H1 (cell line): ENCODE data around the gene CRADD. TPM values are rescaled to one million over a fixed set of nuclear protein-coding genes. Genes with fewer than 3 reads are reported as not detected.
A peak's percentile ranks its signal among the peaks of the same experiment; 100 is the strongest.

Experiments
- CTCF ChIA-PET: fragments of 300-600 bp; sonication (Branson Sonifier 250); formaldehyde crosslinking; loops from one replicate; lab custom pipeline; 2021; ENCODE audit not compliant: partially characterized antibody; lab: Charles Lee
- POLR2A ChIA-PET: fragments of 300-600 bp; sonication (Branson Sonifier 250); formaldehyde crosslinking; loops from one replicate; lab custom pipeline; 2021; ENCODE audit warnings: inconsistent platforms; ENCODE audit not compliant: partially characterized antibody; lab: Charles Lee
- DNase-seq, 2 experiments: peaks; one replicate each; pipeline versions ENCODE4 v3.0.0 to v3.0.0-alpha.2; 2010 to 2022; ENCODE audit warnings: low spot score in 2 of 2, low read depth in 1 of 2, mixed read lengths in 1 of 2
- FAIRE-seq: peaks from 2 replicates; lab custom pipeline; 2011; peaks lifted over from hg19 to GRCh38; lab: Jason Lieb, UNC
- H2AFZ ChIP-seq: 2 replicates; pipeline ENCODE4 v1.8.1; 2012; ENCODE audit warnings: low read length, inconsistent platforms
- H2AK5ac ChIP-seq: 2 replicates; pipeline ENCODE4 v1.6.1; 2013; ENCODE audit warnings: low read depth, low read length
- H2BK120ac ChIP-seq: replicated peaks from 2 replicates; pipeline ENCODE3; 2013; ENCODE audit warnings: low read depth, low read length, inconsistent platforms
- H2BK12ac ChIP-seq: 2 replicates; pipeline ENCODE4 v1.6.1; 2013; ENCODE audit warnings: low read depth, low read length
- H2BK15ac ChIP-seq: 2 replicates; pipeline ENCODE4 v1.6.1; 2013; ENCODE audit warnings: low read length
- H2BK20ac ChIP-seq: 2 replicates; pipeline ENCODE4 v1.6.1; 2013; ENCODE audit warnings: low read length
- H2BK5ac ChIP-seq: 2 replicates; pipeline ENCODE4 v1.6.1; 2013; ENCODE audit warnings: low read depth, low read length
- H3K14ac ChIP-seq: 2 replicates; pipeline ENCODE4 v1.6.1; 2013; ENCODE audit warnings: inconsistent platforms; ENCODE audit not compliant: insufficient read length
- H3K18ac ChIP-seq: 2 replicates; pipeline ENCODE4 v1.6.1; 2013; ENCODE audit warnings: low read length; ENCODE audit errors: extremely low read depth
- H3K23ac ChIP-seq: 2 replicates; pipeline ENCODE4 v1.6.1; 2013; ENCODE audit warnings: inconsistent platforms; ENCODE audit not compliant: insufficient read length
- H3K23me2 ChIP-seq: 2 replicates; pipeline ENCODE4 v1.6.1; 2013; ENCODE audit warnings: low read depth, low read length
- H3K27ac ChIP-seq: 2 replicates; pipeline ENCODE4 v1.6.1; 2011; ENCODE audit warnings: low read depth, low read length, inconsistent platforms
- H3K27me3 ChIP-seq, 4 experiments: replicated peaks in 1 of 4; 1 replicate in 1 of 4; 2 replicates in 3 of 4; pipeline versions ENCODE4 v1.6.1 to v1.8.1; 2011 to 2013; ENCODE audit warnings: low read length in 3 of 4, mild to moderate bottlenecking in 3 of 4, inconsistent platforms in 2 of 4, mixed read lengths in 2 of 4, moderate library complexity in 1 of 4; ENCODE audit not compliant: control insufficient read depth in 3 of 4, insufficient read depth in 3 of 4; ENCODE audit errors: extremely low read depth in 1 of 4
- H3K36me3 ChIP-seq, 4 experiments: 2 replicates each; pipeline versions ENCODE4 v1.6.1 to v1.8.1; 2011 to 2013; ENCODE audit warnings: mild to moderate bottlenecking in 4 of 4, low read length in 3 of 4, moderate library complexity in 2 of 4, control low read depth in 1 of 4, inconsistent platforms in 1 of 4; ENCODE audit not compliant: insufficient read depth in 4 of 4, control insufficient read depth in 2 of 4
- H3K4ac ChIP-seq: replicated peaks from 2 replicates; pipeline ENCODE3; 2013; ENCODE audit warnings: low read length, low read depth, mixed read lengths, inconsistent platforms; ENCODE audit not compliant: insufficient read length
- H3K4me1 ChIP-seq, 4 experiments: replicated peaks in 1 of 4; 1 replicate in 1 of 4; 2 replicates in 3 of 4; pipeline versions ENCODE4 v1.6.1 to v1.8.1; 2011 to 2013; ENCODE audit warnings: low read length in 3 of 4, inconsistent platforms in 2 of 4, mixed read lengths in 1 of 4; ENCODE audit not compliant: insufficient read depth in 4 of 4, control insufficient read depth in 3 of 4
- H3K4me2 ChIP-seq, 2 experiments: 2 replicates each; pipeline versions ENCODE4 v1.6.1 to v1.8.1; 2011 to 2013; ENCODE audit warnings: low read depth in 2 of 2, low read length in 2 of 2, control low read depth in 1 of 2, inconsistent platforms in 1 of 2, mild to moderate bottlenecking in 1 of 2; ENCODE audit not compliant: insufficient read depth in 1 of 2
- H3K4me3 ChIP-seq, 4 experiments: fragments of 200-600, 300-600 bp in 1 of 4; sonication (generic), shearing (Covaris generic), sonication (Bioruptor Twin) in 1 of 4; 2 replicates each; pipeline versions ENCODE4 v1.5.1 to v1.8.1; 2011 to 2016; ENCODE audit warnings: low read length in 4 of 4, low read depth in 3 of 4, control low read depth in 2 of 4, inconsistent platforms in 2 of 4, mild to moderate bottlenecking in 2 of 4, mixed read lengths in 1 of 4, moderate library complexity in 1 of 4; ENCODE audit not compliant: insufficient read depth in 2 of 4; ENCODE audit errors: extremely low read depth in 1 of 4
- H3K56ac ChIP-seq: replicated peaks from 2 replicates; pipeline ENCODE3; 2013; ENCODE audit warnings: low read depth, mild to moderate bottlenecking, mixed read lengths, low read length, inconsistent platforms; ENCODE audit not compliant: insufficient read length
- H3K79me1 ChIP-seq: 2 replicates; pipeline ENCODE4 v1.6.1; 2013; ENCODE audit warnings: low read depth, low read length, control low read depth
- H3K79me2 ChIP-seq, 2 experiments: 2 replicates each; pipeline versions ENCODE4 v1.6.1 to v1.8.1; 2012 to 2013; ENCODE audit warnings: low read length in 2 of 2, mild to moderate bottlenecking in 2 of 2, inconsistent platforms in 1 of 2; ENCODE audit not compliant: insufficient read depth in 2 of 2, control insufficient read depth in 1 of 2
- H3K9ac ChIP-seq, 4 experiments: replicated peaks in 1 of 4; 1 replicate in 1 of 4; 2 replicates in 3 of 4; pipeline versions ENCODE4 v1.6.1 to v1.8.1; 2011 to 2013; ENCODE audit warnings: low read depth in 3 of 4, low read length in 3 of 4, control low read depth in 2 of 4, mild to moderate bottlenecking in 2 of 4, moderate library complexity in 2 of 4, inconsistent platforms in 1 of 4; ENCODE audit errors: extremely low read depth in 1 of 4
- H3K9me3 ChIP-seq, 2 experiments: 2 replicates each; pipeline versions ENCODE4 v1.6.1 to v1.8.1; 2012 to 2013; ENCODE audit warnings: mild to moderate bottlenecking in 2 of 2, moderate library complexity in 2 of 2, control low read depth in 1 of 2, inconsistent platforms in 1 of 2, low read depth in 1 of 2, low read length in 1 of 2, mixed read lengths in 1 of 2; ENCODE audit not compliant: insufficient read depth in 2 of 2
- H4K20me1 ChIP-seq, 2 experiments: replicated peaks in 1 of 2; 2 replicates each; pipeline versions ENCODE3 to v1.8.1; 2011 to 2013; ENCODE audit warnings: inconsistent platforms in 2 of 2, low read length in 2 of 2, mild to moderate bottlenecking in 1 of 2; ENCODE audit not compliant: insufficient read depth in 2 of 2, control insufficient read depth in 1 of 2
- H4K5ac ChIP-seq: 2 replicates; pipeline ENCODE4 v1.6.1; 2013; ENCODE audit warnings: low read length, low read depth, mixed read lengths, inconsistent platforms; ENCODE audit not compliant: insufficient read length
- H4K8ac ChIP-seq: 2 replicates; pipeline ENCODE4 v1.8.0; 2013; ENCODE audit warnings: mild to moderate bottlenecking, moderate library complexity, low read length, inconsistent platforms; ENCODE audit not compliant: insufficient read depth; ENCODE audit errors: extremely low read depth
- H4K91ac ChIP-seq: replicated peaks from 2 replicates; pipeline ENCODE3; 2013; ENCODE audit warnings: low read length, mixed read lengths, inconsistent platforms; ENCODE audit not compliant: insufficient read length
- CREB1 ChIP-seq: IDR thresholded peaks from 2 replicates; pipeline ENCODE4 v1.6.1; 2012; ENCODE audit warnings: inconsistent platforms
- NRF1 ChIP-seq: IDR thresholded peaks from 2 replicates; pipeline ENCODE4 v1.6.1; 2011; ENCODE audit warnings: mild to moderate bottlenecking, low read depth, low read length, improper control_type of control experiment
- POU5F1 ChIP-seq: IDR thresholded peaks from 2 replicates; pipeline ENCODE4 v1.6.1; 2011; ENCODE audit warnings: low read depth, mild to moderate bottlenecking, low read length, moderate library complexity
- TAF1 ChIP-seq: IDR thresholded peaks from 2 replicates; pipeline ENCODE4 v1.6.1; 2011; ENCODE audit warnings: mild to moderate bottlenecking, low read depth, low read length
- WGBS, 2 experiments: shearing (Covaris generic) in 1 of 2; methylation state at CpG; one replicate each; pipeline versions ENCODE4 v1.1.6 to v1.1.7; 2013 to 2015; ENCODE audit warnings: low lambda C conversion rate in 2 of 2, mixed read lengths in 2 of 2, inconsistent platforms in 1 of 2, low coverage in 1 of 2, missing lambda C conversion rate in 1 of 2; ENCODE audit not compliant: insufficient replicate concordance in 2 of 2, insufficient coverage in 1 of 2, insufficient read length in 1 of 2; ENCODE audit errors: extremely low coverage in 1 of 2, missing lambda C conversion rate in 1 of 2; 5-methylcytosine and 5-hydroxymethylcytosine counted together
- polyA plus RNA-seq, 7 experiments: library from polyadenylated mRNA; depleted of rRNA in 3 of 7; stranded (reverse) in 5 of 7; unstranded in 2 of 7; fragments of >200 nt in 5 of 7; fragments of 200-250 nt in 2 of 7; gene quantifications; 1 replicate in 5 of 7; 2 replicates in 1 of 7; 4 replicates in 1 of 7; pipeline versions ENCODE4 v1.2.1 to v1.2.3, GENCODE V29; 2011 to 2013; ENCODE audit warnings: missing spikeins in 2 of 7, mixed read lengths in 2 of 7
- total RNA-seq: library from RNA; stranded (reverse); fragmentation: NEBNext Ultra II Directional; extraction: Animal tissue kit (Norgen Biotek cat#: 25700); gene quantifications from 2 replicates; pipeline ENCODE4 v1.2.1, GENCODE V29; 2021

Gene CRADD
- total and polyA plus RNA-seq, 2 of the 8 experiments (the other 6 are each of a cell fraction or from before 2014, with no cell fraction given), result 8.1 to 15.4 TPM

GRCh38 chr12:93743229-93743998 is 66.2 kb downstream of the CRADD start:
- H3K36me3 ChIP-seq, result no peaks in the 10 kb centered on the region
- no peaks in the 10 kb centered on the region for H3K27me3 ChIP-seq
- FAIRE-seq (no peak), DNase-seq (no peak)
- no peak overlapping the region for H2AFZ ChIP-seq
- peak overlapping the region in 2 of 4 experiments; percentile 56 to 68; a peak in 3 of 8 replicates for H3K4me3 ChIP-seq
- peak overlapping the region; percentile 96; the same call in 1 of the 2 replicates for H2BK12ac ChIP-seq
- H4K8ac ChIP-seq, result no peak overlapping the region
- H3K9me3 ChIP-seq, result no peaks in the 10 kb centered on the region
- H2BK15ac ChIP-seq, result no peak overlapping the region
- H4K5ac ChIP-seq, result no peak overlapping the region
- peak overlapping the region; percentile 42 for H3K14ac ChIP-seq
- H3K4me2 ChIP-seq, result peak overlapping the region; percentile 76 to 98
- peaks cover 0 to 17% (median 12%) of the 10 kb centered on the region in 4 experiments; a peak in 4 of 7 replicates for H3K4me1 ChIP-seq
- H2BK20ac ChIP-seq, result no peak overlapping the region; the same call in 1 of the 2 replicates
- H3K23ac ChIP-seq, result no peak overlapping the region
- H3K4ac ChIP-seq, result no peak overlapping the region
- no peak overlapping the region for H3K27ac ChIP-seq
- H3K79me1 ChIP-seq, result no peaks in the 10 kb centered on the region
- peak overlapping the region; percentile 28 for H2BK120ac ChIP-seq
- WGBS, 2 experiments, result 89% methylated on average over 9 of the region's 9 CpGs; no CpG with 5 or more reads in 1 of the 2 experiments
- H3K9ac ChIP-seq, result no peak overlapping the region; a peak in 1 of 7 replicates
- H2BK5ac ChIP-seq, result peak overlapping the region; percentile 88; the same call in 1 of the 2 replicates
- H4K91ac ChIP-seq, result no peak overlapping the region
- H3K79me2 ChIP-seq, result no peaks in the 10 kb centered on the region
- H4K20me1 ChIP-seq, result no peaks in the 10 kb centered on the region
- H3K18ac ChIP-seq, result peak overlapping the region; percentile 53; the same call in 1 of the 2 replicates
- H2AK5ac ChIP-seq, result no peak overlapping the region
- ChIA-PET CTCF (no interaction called here), POLR2A (no interaction called here)
- TF ChIP-seq TAF1, result no peak
- no peak for TF ChIP-seq NRF1
- TF ChIP-seq CREB1, result no peak
- no peak for TF ChIP-seq POU5F1
- no peak overlapping the region for H3K56ac ChIP-seq
- H3K23me2 ChIP-seq, result peaks cover 3% of the 10 kb centered on the region
